B cell (primary cell): ENCODE data around the gene GFI1B.

ENCODE experiments used
- CTCF ChIP-seq: fragments of 200-600 bp; IDR thresholded peaks from one replicate; pipeline ENCODE4 v1.8.0; 2022; ENCODE audit warnings: antibody characterized with exemption, mild to moderate bottlenecking
- EZH2 ChIP-seq: IDR thresholded peaks from 2 replicates; pipeline ENCODE4 v1.6.1; 2012; ENCODE audit warnings: borderline replicate concordance, low read depth, mild to moderate bottlenecking, moderate library complexity, low read length; ENCODE audit not compliant: insufficient read depth, poor library complexity, severe bottlenecking

- TF ChIP-seq CTCF = no peak
- TF ChIP-seq EZH2 = no peak
Measured at GRCh38 chr9:132980157-132980556, 1.7 kb downstream of the GFI1B start.
